Esophagus squamous epithelium (tissue), 5 donors: ENCODE results near the gene LIF. TPM values are rescaled to one million over a fixed set of nuclear protein-coding genes. Genes with fewer than 3 reads are reported as not detected.

Source experiments
- DNase-seq: peaks from one replicate; lab custom pipeline; 2025; lab: John Stamatoyannopoulos, UW
- H3K27ac ChIP-seq, 4 donors: fragments of 200-600 bp; sonication (generic); one replicate each; pipeline ENCODE4 v1.5.1; 2016 to 2019; ENCODE audit warnings: mild to moderate bottlenecking in 1 of 4
- H3K27me3 ChIP-seq, 4 donors: fragments of 200-600 bp; sonication (generic); 1 replicate in 3 of 4; 2 replicates in 1 of 4; pipeline versions ENCODE4 v1.5.1 to v1.6.0; 2017 to 2021; ENCODE audit warnings: antibody characterized with exemption in 1 of 4
- H3K36me3 ChIP-seq, 3 donors: fragments of 200-600 bp; sonication (generic); one replicate each; pipeline ENCODE4 v1.5.1; 2016 to 2019
- H3K4me1 ChIP-seq, 3 donors: fragments of 200-600 bp; sonication (generic); one replicate each; pipeline ENCODE4 v1.5.1; 2017 to 2019
- H3K4me3 ChIP-seq, 4 donors: fragments of 200-600 bp; sonication (generic); 1 replicate in 3 of 4; 2 replicates in 1 of 4; pipeline ENCODE4 v1.5.1; 2016 to 2019; ENCODE audit warnings: mild to moderate bottlenecking in 2 of 4, moderate library complexity in 1 of 4
- H3K9me3 ChIP-seq, 3 donors: fragments of 200-600 bp; sonication (generic); one replicate each; pipeline ENCODE4 v1.5.1; 2016 to 2019
- POLR2A ChIP-seq, 4 donors: fragments of 450-650 bp; IDR thresholded peaks; one replicate each; pipeline ENCODE4 v1.6.1; 2017; ENCODE audit warnings: antibody characterized with exemption in 4 of 4, mild to moderate bottlenecking in 4 of 4, moderate library complexity in 3 of 4
- WGBS, 2 donors: methylation state at CpG; one replicate each; pipeline ENCODE4 v1.1.5; 2018; 5-methylcytosine and 5-hydroxymethylcytosine counted together
- intact Hi-C: fragments of 100-400 bp; cut with DNase I; formaldehyde crosslinking; loops from one replicate; pipeline ENCODE4 v1.15.0; 2022
- total RNA-seq, 4 donors: library from RNA; depleted of rRNA; stranded (reverse); fragments of >200 nt; gene quantifications; one replicate each; pipeline ENCODE4 v1.1.0, GENCODE V29; 2016
- TF ChIP-seq, protein P1 (sequence below), 6 experiments: fragments of 450-650 bp in 4 of 6; fragments of 200-600 bp in 2 of 6; sonication (generic) in 2 of 6; IDR thresholded peaks; one replicate each; pipeline ENCODE4 v1.5.1; 2016 to 2019; ENCODE audit warnings: antibody characterized with exemption in 6 of 6, mild to moderate bottlenecking in 4 of 6, moderate library complexity in 4 of 6
- donor health status: DM: yes; HTN: yes; CAD: no.

LIF gene
- total RNA-seq, 4 donors from 2014 or later: 0.08 to 0.76 (median 0.10) TPM

DNA sequence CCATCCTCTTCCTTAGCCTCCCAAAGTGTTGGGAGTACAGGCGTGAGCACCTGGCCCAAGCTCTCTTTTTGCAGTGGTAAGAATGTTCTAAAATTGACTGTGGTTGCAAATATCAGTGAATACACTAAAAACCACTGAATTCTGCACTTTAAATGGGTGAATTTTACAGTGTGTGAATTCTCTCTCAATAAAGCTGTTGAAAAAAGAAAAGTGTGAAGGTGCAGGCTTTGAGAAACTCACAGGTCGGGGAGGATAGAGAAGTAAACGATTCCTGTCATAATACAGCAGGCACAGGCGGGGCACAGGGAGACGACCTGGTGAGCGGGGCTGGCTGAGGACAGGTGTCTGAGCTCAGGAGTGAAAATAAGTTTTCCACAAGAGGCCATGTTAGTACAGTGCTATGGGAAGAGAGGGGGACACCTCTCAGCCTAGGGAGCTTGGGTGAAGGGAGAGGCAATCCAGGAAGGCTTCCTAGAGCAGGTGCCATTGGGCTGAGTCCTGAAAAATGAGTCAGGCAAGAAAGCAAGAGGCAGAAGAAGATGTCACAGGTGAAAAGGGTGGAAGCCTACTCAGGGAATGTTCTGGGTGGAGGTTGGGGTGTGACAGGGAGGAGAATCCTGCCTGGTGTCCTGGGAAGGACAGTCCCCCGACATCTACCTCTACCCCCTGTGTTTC lies 26.1 kb downstream of the LIF start:
- Histone ChIP-seq H3K9me3 (no peaks in the 10 kb centered on the region), H3K4me1 (peaks cover 0 to 22% (median 6%) of the 10 kb centered on the region in 3 donors), H3K27me3 (peaks cover 0 to 45% (median 0%) of the 10 kb centered on the region in 4 donors), H3K27ac (no peak overlapping the region), H3K4me3 (no peak overlapping the region), H3K36me3 (no peaks in the 10 kb centered on the region)
- TF ChIP-seq, protein P1, sequence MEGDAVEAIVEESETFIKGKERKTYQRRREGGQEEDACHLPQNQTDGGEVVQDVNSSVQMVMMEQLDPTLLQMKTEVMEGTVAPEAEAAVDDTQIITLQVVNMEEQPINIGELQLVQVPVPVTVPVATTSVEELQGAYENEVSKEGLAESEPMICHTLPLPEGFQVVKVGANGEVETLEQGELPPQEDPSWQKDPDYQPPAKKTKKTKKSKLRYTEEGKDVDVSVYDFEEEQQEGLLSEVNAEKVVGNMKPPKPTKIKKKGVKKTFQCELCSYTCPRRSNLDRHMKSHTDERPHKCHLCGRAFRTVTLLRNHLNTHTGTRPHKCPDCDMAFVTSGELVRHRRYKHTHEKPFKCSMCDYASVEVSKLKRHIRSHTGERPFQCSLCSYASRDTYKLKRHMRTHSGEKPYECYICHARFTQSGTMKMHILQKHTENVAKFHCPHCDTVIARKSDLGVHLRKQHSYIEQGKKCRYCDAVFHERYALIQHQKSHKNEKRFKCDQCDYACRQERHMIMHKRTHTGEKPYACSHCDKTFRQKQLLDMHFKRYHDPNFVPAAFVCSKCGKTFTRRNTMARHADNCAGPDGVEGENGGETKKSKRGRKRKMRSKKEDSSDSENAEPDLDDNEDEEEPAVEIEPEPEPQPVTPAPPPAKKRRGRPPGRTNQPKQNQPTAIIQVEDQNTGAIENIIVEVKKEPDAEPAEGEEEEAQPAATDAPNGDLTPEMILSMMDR (IDR thresholded peaks at IDR 0.05): no peak
- no peak for TF ChIP-seq POLR2A (IDR thresholded peaks at IDR 0.05)
- DNase-seq: no peak
- intact Hi-C loops: no loop called here
- 70 to 73% methylated on average over 6 to 7 of the region's 7 CpGs for WGBS, 2 donors

DNA sequence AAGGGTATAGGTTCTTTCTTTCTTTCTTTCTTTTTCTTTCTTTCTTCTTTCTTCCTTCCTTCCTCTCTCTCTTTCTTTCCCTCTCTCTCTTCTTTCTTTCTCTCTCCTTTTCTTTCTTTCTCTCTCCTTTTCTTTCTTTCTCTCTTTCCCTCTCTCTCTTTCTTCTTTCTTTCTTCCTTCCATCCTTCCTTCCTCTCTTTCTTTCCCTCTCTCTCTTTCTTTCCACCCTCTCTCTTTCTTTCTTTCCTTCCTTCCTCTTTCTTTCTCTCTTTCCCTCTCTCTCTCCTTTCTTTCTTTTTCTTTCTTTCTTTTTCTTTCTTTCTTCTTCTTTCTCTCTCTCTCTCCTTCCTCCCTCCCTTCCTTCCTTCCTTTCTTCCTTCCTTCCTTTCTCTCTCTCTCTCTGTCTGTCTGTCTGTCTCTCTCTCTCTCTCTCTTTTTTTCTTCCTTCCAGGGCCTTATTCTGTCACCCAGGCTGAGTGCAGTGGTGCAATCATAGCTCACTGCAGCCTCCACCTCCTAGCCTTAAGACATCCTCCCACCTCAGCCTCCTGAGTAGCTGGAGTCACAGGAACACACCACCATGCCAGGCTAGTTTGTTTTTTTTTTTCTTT lies 26.8 kb downstream of the LIF start:
- peaks cover 0 to 21% (median 6%) of the 10 kb centered on the region in 3 donors for H3K4me1 ChIP-seq
- no peak overlapping the region for H3K27ac ChIP-seq
- intact Hi-C loops: no loop called here
- H3K27me3 ChIP-seq: peaks cover 0 to 45% (median 0%) of the 10 kb centered on the region in 4 donors
- DNase-seq: no peak
- TF ChIP-seq, protein P1 (IDR thresholded peaks at IDR 0.05): no peak
- TF ChIP-seq POLR2A (IDR thresholded peaks at IDR 0.05): no peak
- H3K36me3 ChIP-seq: no peaks in the 10 kb centered on the region
- no peaks in the 10 kb centered on the region for H3K9me3 ChIP-seq
- no peak overlapping the region for H3K4me3 ChIP-seq

DNA sequence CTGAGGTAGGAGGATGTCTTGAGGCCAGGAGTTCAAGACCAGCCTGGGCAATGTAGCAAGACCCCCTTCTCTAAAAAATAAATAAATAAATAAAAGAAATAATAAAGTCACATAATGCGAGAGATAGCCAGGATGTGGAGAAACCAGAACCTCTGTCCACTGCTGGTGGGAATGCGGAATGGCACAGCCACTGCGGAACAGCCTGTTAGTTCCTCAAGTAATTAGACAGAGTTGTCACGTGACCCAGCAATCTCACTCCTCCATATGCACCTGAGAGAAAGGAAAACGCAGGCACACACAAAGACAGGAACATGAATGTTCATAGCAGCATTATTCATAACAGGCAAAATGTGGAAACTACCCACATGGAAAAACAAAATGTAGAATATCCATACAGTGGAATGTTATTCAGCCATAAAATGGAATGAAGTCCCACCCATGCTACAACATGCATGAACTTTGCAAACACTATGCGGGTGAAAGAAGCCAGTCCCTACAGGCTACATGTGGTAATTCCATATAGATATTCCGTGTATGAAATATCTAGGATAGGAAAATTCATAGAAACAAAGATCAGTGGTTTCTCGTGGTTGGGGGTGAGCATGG lies 27.4 kb downstream of the LIF start:
- H3K36me3 ChIP-seq: no peaks in the 10 kb centered on the region
- H3K27me3 ChIP-seq: peaks cover 0 to 44% (median 0%) of the 10 kb centered on the region in 4 donors
- no peak overlapping the region for H3K4me3 ChIP-seq
- no peak overlapping the region for H3K27ac ChIP-seq
- no peaks in the 10 kb centered on the region for H3K9me3 ChIP-seq
- DNase-seq: no peak
- TF ChIP-seq, protein P1 (IDR thresholded peaks at IDR 0.05): no peak
- no peak for TF ChIP-seq POLR2A (IDR thresholded peaks at IDR 0.05)
- peaks cover 0 to 15% (median 6%) of the 10 kb centered on the region in 3 donors for H3K4me1 ChIP-seq
- WGBS, 2 donors: 59 to 81% methylated on average over 8 of the region's 8 CpGs
- intact Hi-C loops: no loop called here

DNA sequence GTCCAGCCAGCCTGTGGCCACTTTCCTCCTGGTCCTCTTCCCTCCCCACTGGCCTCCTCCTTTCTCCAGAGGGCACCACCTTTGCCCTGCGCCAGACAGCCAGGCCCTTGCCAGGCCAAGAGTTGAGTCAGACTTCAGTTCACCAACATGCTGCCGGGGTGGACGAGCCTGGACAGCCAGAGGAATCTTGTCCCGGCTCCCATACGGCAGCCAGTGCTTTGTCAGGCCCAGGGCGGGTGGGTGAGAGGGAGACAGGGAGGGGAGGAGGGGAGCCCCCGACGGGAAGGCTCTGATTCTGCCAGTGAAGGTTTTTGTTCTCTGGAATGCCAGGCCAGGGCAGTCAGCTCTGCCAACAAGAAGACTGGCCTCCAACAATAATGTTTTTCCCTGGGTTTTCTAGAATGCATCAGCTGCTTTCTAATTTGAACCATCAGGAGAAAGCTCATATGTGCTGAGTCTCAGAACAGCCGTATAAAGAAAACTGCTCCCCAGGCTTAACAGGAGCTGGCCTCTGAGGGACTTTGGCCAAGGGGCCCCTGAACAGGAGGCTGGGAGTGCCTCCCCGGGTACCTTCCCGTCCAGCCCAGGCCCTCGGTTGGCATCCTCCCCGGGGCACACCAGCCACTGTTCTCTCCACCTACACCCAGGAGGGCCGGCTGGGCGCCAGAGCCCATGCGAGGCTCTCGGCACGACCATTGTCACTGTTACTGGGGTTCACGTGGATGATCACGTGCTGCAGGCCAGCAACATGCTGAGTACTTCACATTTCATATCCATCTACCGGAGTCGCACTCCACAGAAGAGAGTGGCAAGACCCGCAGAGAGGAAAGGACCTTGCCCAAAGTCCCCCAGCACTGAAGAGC lies 28.6 kb downstream of the LIF start:
- WGBS, 2 donors: 56 to 61% methylated on average over 2 to 9 of the region's 23 CpGs
- Histone ChIP-seq H3K4me3 (no peak overlapping the region), H3K27ac (peak overlapping the region in 3 of 4 donors; percentile 20 to 43 (median 42)), H3K4me1 (peaks cover 5 to 21% (median 12%) of the 10 kb centered on the region in 3 donors), H3K27me3 (peaks cover 0 to 38% (median 0%) of the 10 kb centered on the region in 4 donors), H3K36me3 (no peaks in the 10 kb centered on the region), H3K9me3 (no peaks in the 10 kb centered on the region)
- DNase-seq: no peak
- TF ChIP-seq, protein P1 (IDR thresholded peaks at IDR 0.05): no peak
- no peak for TF ChIP-seq POLR2A (IDR thresholded peaks at IDR 0.05)
- intact Hi-C loops: no loop called here
